Measurements from ENCODE around the gene PRAMEF6.
"Not testable (repeated sequence)": the region's sequence is repeated elsewhere in the genome, so short reads cannot be mapped to it uniquely, and the experiment has no call there.

DNA sequence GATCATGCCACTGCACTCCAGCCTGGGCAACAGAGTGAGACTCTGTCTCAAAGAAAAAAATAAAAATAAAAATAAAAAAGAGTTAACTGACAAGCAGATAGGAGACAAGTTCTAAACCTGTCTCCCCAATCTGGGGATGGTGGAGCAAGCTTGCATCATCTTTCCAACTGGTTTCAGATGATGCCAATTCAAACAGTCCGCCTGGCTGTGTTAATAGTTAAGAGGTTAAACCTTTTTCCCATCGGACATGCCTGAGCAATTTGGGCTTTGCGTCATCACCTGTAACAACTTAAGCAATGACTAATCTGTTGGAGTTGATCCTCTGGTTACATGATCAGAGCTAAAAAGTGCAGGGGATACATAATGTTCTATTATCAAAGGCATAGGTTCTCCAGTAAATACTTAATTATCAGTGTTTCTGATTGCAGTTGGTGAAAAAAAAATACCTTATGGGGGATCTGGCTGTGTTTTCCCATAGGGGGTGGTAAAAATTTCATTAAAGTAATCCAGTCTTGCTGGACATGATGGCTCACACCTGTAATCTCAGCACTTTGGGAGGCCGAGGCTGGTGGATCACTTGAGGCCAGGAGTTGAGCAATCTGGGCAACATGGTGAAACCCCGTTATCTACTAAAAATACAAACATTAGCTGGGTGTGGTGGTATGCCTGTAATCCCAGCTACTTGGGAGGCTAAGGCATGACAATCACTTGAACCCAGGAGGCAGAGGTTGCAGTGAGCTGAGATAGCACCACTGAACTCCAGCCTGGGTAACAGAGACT, 43.4 kb downstream of the PRAMEF6 start:
- not testable (repeated sequence) for TF ChIP-seq EZH2, CTCF, EZH2phosphoT487 (IDR thresholded peaks at IDR 0.05)

Measured in neural progenitor cell (in vitro differentiated cells).